ENCODE data around the gene SFSWAP.

- TF ChIP-seq ZFP1 (CRISPR knock-in tag; IDR thresholded peaks at IDR 0.05) (no peak), HNF4G (IDR thresholded peaks at IDR 0.05; ENCODE audit: borderline replicate concordance, low read depth, low read length) (no peak), HNF4G (CRISPR knock-in tag; IDR thresholded peaks at IDR 0.05; ENCODE audit: borderline replicate concordance, low read depth) (no peak), TCF7L2 (IDR thresholded peaks at IDR 0.05; ENCODE audit: low read depth, low read length) (no peak), ZNF274 (CRISPR knock-in tag; IDR thresholded peaks at IDR 0.05) (no peak), ZNF530 (CRISPR knock-in tag; IDR thresholded peaks at IDR 0.05; ENCODE audit: low read depth) (no peak), FOSL2 (CRISPR knock-in tag; IDR thresholded peaks at IDR 0.05) (no peak), CBX2 (IDR thresholded peaks at IDR 0.05; ENCODE audit: low read depth, low read length) (no peak), CBX2 (CRISPR knock-in tag; IDR thresholded peaks at IDR 0.05; ENCODE audit: low read depth) (no peak), ZNF317 (CRISPR knock-in tag; IDR thresholded peaks at IDR 0.05) (no peak), ZNF280B (CRISPR knock-in tag; IDR thresholded peaks at IDR 0.05; ENCODE audit: borderline replicate concordance) (no peak), CTCF (CRISPR knock-in tag; IDR thresholded peaks at IDR 0.05) (no peak), NONO (IDR thresholded peaks at IDR 0.05) (no peak), NONO (CRISPR knock-in tag; conservative IDR thresholded peaks at IDR 0.05) (no peak), SIN3A (IDR thresholded peaks at IDR 0.05; ENCODE audit: borderline replicate concordance, low read depth, low read length) (no peak), POLR2A (IDR thresholded peaks at IDR 0.05; ENCODE audit: insufficient read depth in 1 of 2, low read depth in 2 of 2, low read length in 2 of 2) (no peak), POGZ (CRISPR knock-in tag; IDR thresholded peaks at IDR 0.05) (no peak)
Observed at GRCh38 chr12:131783915-131784541, 73.1 kb downstream of the SFSWAP start.
